Smooth muscle cell (in vitro differentiated cells): ENCODE results near the gene SEMA5B. TPM values are rescaled to one million over a fixed set of nuclear protein-coding genes. Genes with fewer than 3 reads are reported as not detected.

Source experiments
- DNase-seq: peaks from one replicate; lab custom pipeline; 2025; ENCODE audit not compliant: unreplicated experiment; lab: John Stamatoyannopoulos, UW
- H2AFZ ChIP-seq: fragments of 200-600 bp; sonication (generic); 2 replicates; pipeline ENCODE4 v1.6.0; 2016; ENCODE audit warnings: antibody characterized with exemption, low read depth, mild to moderate bottlenecking
- H3F3A ChIP-seq: fragments of 200-600 bp; sonication (generic); 2 replicates; pipeline ENCODE4 v1.6.0; 2017; ENCODE audit warnings: antibody characterized with exemption, low read depth
- H3K27ac ChIP-seq: fragments of 200-600 bp; sonication (generic); 2 replicates; pipeline ENCODE4 v1.5.1; 2016; ENCODE audit warnings: low read depth, mild to moderate bottlenecking
- H3K27me3 ChIP-seq: fragments of 200-600 bp; sonication (generic); 2 replicates; pipeline ENCODE4 v1.6.1; 2016; ENCODE audit warnings: low read depth, mild to moderate bottlenecking
- H3K36me3 ChIP-seq: fragments of 200-600 bp; sonication (generic); 2 replicates; pipeline ENCODE4 v1.5.1; 2016; ENCODE audit warnings: low read depth
- H3K4me1 ChIP-seq: fragments of 200-600 bp; sonication (generic); 2 replicates; pipeline ENCODE4 v1.5.1; 2016; ENCODE audit warnings: low read depth
- H3K4me2 ChIP-seq: fragments of 200-600 bp; sonication (generic); 2 replicates; pipeline ENCODE4 v1.6.0; 2016; ENCODE audit warnings: mild to moderate bottlenecking
- H3K4me3 ChIP-seq: fragments of 200-600 bp; sonication (generic); 2 replicates; pipeline ENCODE4 v1.5.1; 2016; ENCODE audit warnings: mild to moderate bottlenecking
- H3K79me2 ChIP-seq: fragments of 200-600 bp; sonication (generic); 2 replicates; pipeline ENCODE4 v1.6.0; 2016; ENCODE audit warnings: low read depth, mild to moderate bottlenecking
- H3K9ac ChIP-seq: fragments of 200-600 bp; sonication (generic); 2 replicates; pipeline ENCODE4 v1.6.0; 2016; ENCODE audit warnings: low read depth
- H3K9me3 ChIP-seq: fragments of 200-600 bp; sonication (generic); replicated peaks from 2 replicates; pipeline ENCODE4 v1.5.1; 2016; ENCODE audit warnings: low read depth
- H4K20me1 ChIP-seq: fragments of 200-600 bp; sonication (generic); 2 replicates; pipeline ENCODE4 v1.6.0; 2016; ENCODE audit warnings: low read depth
- WGBS: methylation state at CpG from one replicate; pipeline ENCODE4 v1.1.7; 2016; ENCODE audit warnings: low lambda C conversion rate; 5-methylcytosine and 5-hydroxymethylcytosine counted together
- polyA plus RNA-seq: library from polyadenylated mRNA; unstranded; fragments of >200 nt; fragmentation: Nextera tagmentation; extraction: Ambion mirVana; gene quantifications from 2 replicates; pipeline ENCODE4 v1.2.1, GENCODE V29; 2016
- total RNA-seq: library from RNA; depleted of rRNA; stranded (reverse); fragments of >200 nt; gene quantifications from 2 replicates; pipeline ENCODE4 v1.2.3, GENCODE V29; 2014
- TF ChIP-seq, protein P1 (sequence below): fragments of 200-600 bp; sonication (generic); IDR thresholded peaks from 2 replicates; pipeline ENCODE4 v1.5.1; 2017; ENCODE audit warnings: borderline replicate concordance, mild to moderate bottlenecking, antibody characterized with exemption; ENCODE audit not compliant: insufficient read depth, poor library complexity, severe bottlenecking

Gene SEMA5B
- total and polyA plus RNA-seq, 2 experiments from 2014 or later = not detected

DNA sequence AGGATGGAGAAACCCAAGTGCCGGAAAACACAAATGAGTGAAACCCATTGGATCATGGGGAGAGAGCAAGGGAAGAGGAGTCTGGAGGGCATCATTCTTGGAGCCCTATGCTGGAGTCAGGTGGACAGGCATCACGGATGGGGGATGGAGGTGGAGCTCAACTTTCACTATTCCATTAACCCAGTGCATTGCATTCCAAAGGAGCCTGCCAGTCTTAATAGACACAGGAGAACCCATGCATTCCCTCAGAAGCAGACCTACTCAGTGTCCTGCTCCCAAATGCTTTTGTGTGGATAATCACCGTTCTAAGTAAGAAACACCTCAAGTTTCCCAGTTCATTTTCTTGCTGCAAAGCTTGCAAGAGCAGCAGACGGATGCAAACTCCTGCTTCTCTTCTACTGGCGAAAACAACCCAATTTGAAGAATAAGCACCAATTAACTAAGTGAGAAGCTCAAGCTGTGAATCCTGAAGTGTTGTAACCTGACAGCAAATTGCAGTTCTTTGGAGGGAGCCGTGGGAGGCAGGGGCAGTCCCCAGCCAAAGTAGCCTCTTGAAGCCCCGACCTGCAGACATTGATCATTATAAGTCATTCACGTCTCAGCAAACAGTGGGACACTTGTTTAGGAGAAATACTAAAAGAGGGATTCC, 25.3 kb downstream of the SEMA5B start:
- H3K9ac ChIP-seq = no peak overlapping the region
- peaks cover 30% of the 10 kb centered on the region for H3K27me3 ChIP-seq
- H3F3A ChIP-seq = no peaks in the 10 kb centered on the region
- no peak for DNase-seq
- H3K27ac ChIP-seq = no peak overlapping the region
- H3K4me3 ChIP-seq = no peak overlapping the region
- H2AFZ ChIP-seq = no peak overlapping the region
- TF ChIP-seq, protein P1, sequence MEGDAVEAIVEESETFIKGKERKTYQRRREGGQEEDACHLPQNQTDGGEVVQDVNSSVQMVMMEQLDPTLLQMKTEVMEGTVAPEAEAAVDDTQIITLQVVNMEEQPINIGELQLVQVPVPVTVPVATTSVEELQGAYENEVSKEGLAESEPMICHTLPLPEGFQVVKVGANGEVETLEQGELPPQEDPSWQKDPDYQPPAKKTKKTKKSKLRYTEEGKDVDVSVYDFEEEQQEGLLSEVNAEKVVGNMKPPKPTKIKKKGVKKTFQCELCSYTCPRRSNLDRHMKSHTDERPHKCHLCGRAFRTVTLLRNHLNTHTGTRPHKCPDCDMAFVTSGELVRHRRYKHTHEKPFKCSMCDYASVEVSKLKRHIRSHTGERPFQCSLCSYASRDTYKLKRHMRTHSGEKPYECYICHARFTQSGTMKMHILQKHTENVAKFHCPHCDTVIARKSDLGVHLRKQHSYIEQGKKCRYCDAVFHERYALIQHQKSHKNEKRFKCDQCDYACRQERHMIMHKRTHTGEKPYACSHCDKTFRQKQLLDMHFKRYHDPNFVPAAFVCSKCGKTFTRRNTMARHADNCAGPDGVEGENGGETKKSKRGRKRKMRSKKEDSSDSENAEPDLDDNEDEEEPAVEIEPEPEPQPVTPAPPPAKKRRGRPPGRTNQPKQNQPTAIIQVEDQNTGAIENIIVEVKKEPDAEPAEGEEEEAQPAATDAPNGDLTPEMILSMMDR = no peak
- H3K36me3 ChIP-seq = no peaks in the 10 kb centered on the region
- no peaks in the 10 kb centered on the region for H3K79me2 ChIP-seq
- no peak overlapping the region for H3K4me2 ChIP-seq
- H3K9me3 ChIP-seq = no peaks in the 10 kb centered on the region
- 68% methylated on average over 8 of the region's 8 CpGs for WGBS
- no peaks in the 10 kb centered on the region for H4K20me1 ChIP-seq
- peaks cover 24% of the 10 kb centered on the region for H3K4me1 ChIP-seq

DNA sequence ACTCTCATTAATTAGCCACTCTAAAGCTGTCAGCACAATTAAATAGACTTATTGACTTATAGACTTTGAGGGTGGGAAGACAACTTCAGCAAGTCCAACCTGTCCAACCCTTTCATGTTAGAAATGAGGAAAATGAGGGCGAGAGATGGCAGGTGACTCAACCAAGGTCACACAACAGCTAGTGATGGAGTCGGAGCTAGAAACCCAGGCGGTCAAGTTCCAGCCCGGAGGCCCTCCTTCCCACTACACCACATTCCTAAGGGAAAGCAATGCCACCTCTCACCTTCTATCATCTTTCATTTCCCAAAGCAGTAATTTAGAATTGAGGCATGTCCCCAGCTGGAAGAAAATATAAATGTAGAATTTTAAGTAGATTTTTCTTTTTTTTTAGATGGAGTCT, 28.7 kb downstream of the SEMA5B start:
- Histone ChIP-seq H3F3A (no peaks in the 10 kb centered on the region), H3K4me1 (peaks cover 26% of the 10 kb centered on the region), H3K36me3 (no peaks in the 10 kb centered on the region), H2AFZ (no peak overlapping the region), H3K9me3 (no peaks in the 10 kb centered on the region), H3K27ac (no peak overlapping the region), H4K20me1 (no peaks in the 10 kb centered on the region), H3K27me3 (peaks cover 24% of the 10 kb centered on the region), H3K4me2 (no peak overlapping the region), H3K9ac (no peak overlapping the region), H3K79me2 (no peaks in the 10 kb centered on the region), H3K4me3 (no peak overlapping the region)
- DNase-seq = no peak
- 98% methylated on average over 4 of the region's 4 CpGs for WGBS
- TF ChIP-seq, protein P1 = no peak

DNA sequence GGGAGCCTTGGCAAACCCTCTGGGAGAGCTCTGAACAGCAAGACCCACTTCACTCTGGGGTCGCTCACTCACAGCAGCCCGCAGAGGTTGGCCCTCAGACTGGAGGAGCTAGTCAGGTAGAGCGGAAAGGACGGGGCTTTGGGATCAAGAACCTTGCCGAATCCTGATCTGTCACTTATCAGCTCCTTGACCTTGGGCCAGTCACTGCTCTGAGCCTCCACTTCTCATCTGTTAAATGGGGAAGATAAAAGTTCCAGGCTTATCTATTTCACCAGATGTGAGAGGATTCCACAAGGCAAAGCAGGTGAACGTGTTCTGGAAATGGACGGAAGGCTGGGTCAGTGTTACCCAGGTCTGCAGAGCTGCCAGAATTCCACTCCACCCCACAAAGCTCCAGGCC, 29.4 kb downstream of the SEMA5B start:
- Histone ChIP-seq H3K4me1 (peaks cover 31% of the 10 kb centered on the region), H3F3A (no peaks in the 10 kb centered on the region), H3K4me2 (no peak overlapping the region), H2AFZ (no peak overlapping the region), H3K36me3 (no peaks in the 10 kb centered on the region), H3K9ac (no peak overlapping the region), H3K27me3 (peaks cover 24% of the 10 kb centered on the region), H3K27ac (no peak overlapping the region), H3K4me3 (no peak overlapping the region), H3K9me3 (no peaks in the 10 kb centered on the region), H4K20me1 (no peaks in the 10 kb centered on the region), H3K79me2 (no peaks in the 10 kb centered on the region)
- DNase-seq = no peak
- WGBS = 95% methylated on average over 7 of the region's 7 CpGs
- TF ChIP-seq, protein P1 = no peak

DNA sequence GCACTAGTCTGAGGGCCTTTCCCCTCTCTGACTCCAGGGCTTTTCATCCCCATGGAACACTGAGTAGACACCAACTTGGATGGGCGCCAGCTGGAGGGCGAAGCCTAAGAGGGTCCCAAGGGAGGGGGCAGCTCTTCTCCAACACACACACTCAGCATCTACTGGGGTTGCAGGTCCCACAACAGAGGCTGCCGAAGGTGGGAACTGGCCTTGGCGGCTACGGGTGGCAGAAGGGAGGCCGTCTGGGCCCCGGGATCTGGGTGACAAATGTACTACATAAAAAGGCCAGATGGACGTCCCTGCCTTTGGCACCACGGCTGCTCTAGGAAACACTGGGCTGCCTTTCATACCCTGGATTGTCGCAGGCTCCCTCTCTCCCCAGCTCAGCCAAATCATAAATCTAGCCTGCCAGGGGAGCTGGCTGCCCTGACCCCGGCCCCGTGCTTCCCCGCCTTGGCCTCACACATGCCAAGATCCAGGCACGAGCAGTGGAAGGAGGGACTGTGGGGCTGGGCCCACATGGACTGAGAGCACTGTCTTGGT, 31.5 kb downstream of the SEMA5B start:
- Histone ChIP-seq H3F3A (no peaks in the 10 kb centered on the region), H3K79me2 (no peaks in the 10 kb centered on the region), H3K4me1 (peaks cover 21% of the 10 kb centered on the region), H3K27ac (no peak overlapping the region), H2AFZ (no peak overlapping the region), H3K9ac (no peak overlapping the region), H3K27me3 (peaks cover 6% of the 10 kb centered on the region), H3K36me3 (no peaks in the 10 kb centered on the region), H3K9me3 (no peaks in the 10 kb centered on the region), H4K20me1 (no peaks in the 10 kb centered on the region), H3K4me3 (no peak overlapping the region), H3K4me2 (no peak overlapping the region)
- TF ChIP-seq, protein P1 = no peak
- 84% methylated on average over 14 of the region's 14 CpGs for WGBS
- DNase-seq = no peak
